HG03064 (cell line): ENCODE results near the gene RAVER1.

Experiments used
- ATAC-seq: cut with Tn5 transposase; IDR thresholded peaks from one replicate; pipeline ENCODE4 v1.9.1; 2021; ENCODE audit warnings: low read depth; ENCODE audit not compliant: unreplicated experiment

RAVER1 gene

GRCh38 chr19:10270616-10271394, 62.5 kb downstream of the RAVER1 start, which contains the start of gene ICAM1:
ICAM1 (plus strand) TSS chr19:10271120; CDS start chr19:10271160, 40 bp downstream.
- ATAC-seq: no peak

- ATAC-seq: no peak
These were observed 63.1 kb downstream of the RAVER1 start for GRCh38 chr19:10270180-10270615.

- ATAC-seq: no peak
These were observed 63.8 kb downstream of the RAVER1 start for GRCh38 chr19:10269333-10270179.

DNA sequence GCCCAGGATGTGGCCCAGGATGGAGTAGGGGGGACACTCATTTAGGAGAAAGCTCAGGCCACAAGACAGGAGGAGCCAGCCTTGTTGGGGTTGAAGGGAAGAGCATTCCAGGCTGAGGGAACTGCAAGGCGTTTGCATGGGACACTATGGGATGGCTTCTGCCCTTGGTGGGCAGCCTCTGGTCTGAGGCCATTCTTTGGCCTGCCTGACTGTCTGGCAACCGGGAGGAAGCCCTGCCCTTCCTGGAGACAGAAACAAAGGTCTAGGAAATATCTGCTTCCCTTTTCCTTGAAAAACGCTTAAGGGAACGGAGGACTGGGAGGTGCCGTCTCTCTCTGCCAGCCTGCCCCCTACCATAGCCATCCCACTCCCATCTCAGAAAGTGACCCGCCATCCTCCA, 65.3 kb downstream of the RAVER1 start:
- no peak for ATAC-seq

GRCh38 chr19:10266706-10267105, 66.6 kb downstream of the RAVER1 start:
- no peak for ATAC-seq
